Thyroid gland (tissue), 4 donors: Measurements from ENCODE around the gene ACTL10. TPM values are rescaled to one million over a fixed set of nuclear protein-coding genes. Genes with fewer than 3 reads are reported as not detected.

Source experiments
- DNase-seq, 2 donors: peaks; one replicate each; pipeline ENCODE4 v3.0.0-alpha.2; 2019
- H3K27ac ChIP-seq, 3 donors: fragments of 200-600 bp; sonication (generic); 1 replicate in 2 of 3; 2 replicates in 1 of 3; pipeline ENCODE4 v1.5.1; 2016 to 2019; ENCODE audit warnings: mild to moderate bottlenecking in 1 of 3, moderate library complexity in 1 of 3
- H3K27me3 ChIP-seq: fragments of 200-600 bp; sonication (generic); one replicate; pipeline ENCODE4 v1.5.1; 2019
- H3K36me3 ChIP-seq, 2 donors: fragments of 200-600 bp; sonication (generic); one replicate each; pipeline ENCODE4 v1.5.1; 2016 to 2019
- H3K4me1 ChIP-seq, 2 donors: fragments of 200-600 bp; sonication (generic); one replicate each; pipeline ENCODE4 v1.5.1; 2017 to 2019
- H3K4me3 ChIP-seq, 3 donors: fragments of 200-600 bp; sonication (generic); replicated peaks in 1 of 3; 1 replicate in 2 of 3; 2 replicates in 1 of 3; pipeline ENCODE4 v1.5.1; 2016; ENCODE audit warnings: mild to moderate bottlenecking in 1 of 3
- H3K9me3 ChIP-seq: fragments of 200-600 bp; sonication (generic); one replicate; pipeline ENCODE4 v1.5.1; 2017
- CTCF ChIP-seq, 6 experiments: fragments of 200-600 bp in 3 of 6; fragments of 450-650 bp in 3 of 6; sonication (generic) in 3 of 6; IDR thresholded peaks; one replicate each; pipeline ENCODE4 v1.5.1; 2016 to 2019; ENCODE audit warnings: antibody characterized with exemption in 6 of 6, mild to moderate bottlenecking in 2 of 6, inconsistent platforms in 1 of 6, moderate library complexity in 1 of 6
- POLR2A ChIP-seq, 2 donors: fragments of 450-650 bp; IDR thresholded peaks; one replicate each; pipeline ENCODE4 v1.6.1; 2017; ENCODE audit warnings: antibody characterized with exemption in 2 of 2, mild to moderate bottlenecking in 2 of 2, moderate library complexity in 1 of 2
- WGBS, 2 donors: methylation state at CpG; one replicate each; pipeline ENCODE4 v1.1.5; 2017; 5-methylcytosine and 5-hydroxymethylcytosine counted together
- intact Hi-C: fragments of 100-400 bp; cut with DNase I; formaldehyde crosslinking; loops from one replicate; pipeline ENCODE4 v1.15.1; 2023
- total RNA-seq, 4 donors: library from RNA; depleted of rRNA; stranded (reverse); fragments of >200 nt; gene quantifications; one replicate each; pipeline ENCODE4 v1.2.3, GENCODE V29; 2016

Gene ACTL10
- total RNA-seq, 4 donors from 2014 or later: 2.1 to 3.9 (median 2.6) TPM

DNA sequence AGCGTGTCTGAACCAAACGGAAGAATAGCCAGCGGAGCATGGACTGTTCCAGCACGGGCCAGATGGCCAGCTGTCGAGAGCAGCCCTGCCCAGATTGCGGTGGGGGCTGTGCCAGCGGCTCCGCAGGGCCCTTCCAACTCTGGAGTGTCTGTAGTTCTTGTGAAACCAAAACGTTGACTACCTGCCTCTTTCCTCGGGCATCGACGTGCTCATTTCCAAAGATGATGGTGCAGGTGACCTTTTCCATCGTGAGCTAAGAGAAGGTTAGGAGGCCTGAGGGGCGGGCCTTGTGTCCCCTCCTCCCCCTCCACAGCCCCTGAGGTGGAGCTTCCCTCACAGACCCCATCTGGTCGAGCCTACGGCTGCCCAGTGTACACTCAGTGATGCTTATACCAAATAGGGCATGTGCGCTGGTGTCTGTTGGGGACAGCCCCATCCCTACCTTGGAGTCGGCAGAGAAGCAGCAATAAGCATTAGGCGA lies 17.5 kb upstream of the ACTL10 start:
- TF ChIP-seq CTCF (IDR thresholded peaks at IDR 0.05): no peak
- TF ChIP-seq POLR2A (IDR thresholded peaks at IDR 0.05): no peak
- DNase-seq: peak; percentile 91 to 92
- intact Hi-C loops: no loop called here
- WGBS, 2 donors: 37 to 53% methylated on average over 16 to 18 of the region's 19 CpGs
- Histone ChIP-seq H3K27ac (peak overlapping the region in 2 of 3 donors; percentile 5 to 59), H3K9me3 (no peaks in the 10 kb centered on the region), H3K36me3 (peaks cover 14% of the 10 kb centered on the region in 2 donors), H3K27me3 (no peaks in the 10 kb centered on the region), H3K4me1 (peaks cover 15 to 35% of the 10 kb centered on the region in 2 donors), H3K4me3 (no peak overlapping the region)

GRCh38 chr20:33650111-33650752 lies 16.5 kb upstream of the ACTL10 start:
- no peak overlapping the region for H3K4me3 ChIP-seq
- H3K4me1 ChIP-seq: peaks cover 15 to 35% of the 10 kb centered on the region in 2 donors
- intact Hi-C loops: loop anchor here (5.0 kb wide), 1 partner anchor 198 kb away; no protein-coding TSS in a partner anchor
- H3K27ac ChIP-seq: no peak overlapping the region
- WGBS, 2 donors: 85% methylated on average over 11 of the region's 11 CpGs
- no peaks in the 10 kb centered on the region for H3K27me3 ChIP-seq
- peaks cover 4% of the 10 kb centered on the region in 2 donors for H3K36me3 ChIP-seq
- no peaks in the 10 kb centered on the region for H3K9me3 ChIP-seq
- TF ChIP-seq CTCF (IDR thresholded peaks at IDR 0.05) (no peak), POLR2A (IDR thresholded peaks at IDR 0.05) (no peak)
- DNase-seq: no peak

GRCh38 chr20:33650753-33651561 lies 15.8 kb upstream of the ACTL10 start:
- DNase-seq: peak in 1 of 2 donors; percentile 36
- intact Hi-C loops: loop anchor here (5.0 kb wide), 1 partner anchor 199 kb away; no protein-coding TSS in a partner anchor
- no peaks in the 10 kb centered on the region for H3K9me3 ChIP-seq
- H3K36me3 ChIP-seq: no peaks in the 10 kb centered on the region
- H3K4me3 ChIP-seq: no peak overlapping the region
- no peaks in the 10 kb centered on the region for H3K27me3 ChIP-seq
- peaks cover 15 to 35% of the 10 kb centered on the region in 2 donors for H3K4me1 ChIP-seq
- WGBS, 2 donors: 70 to 76% methylated on average over 10 of the region's 10 CpGs
- TF ChIP-seq CTCF (IDR thresholded peaks at IDR 0.05) (no peak), POLR2A (IDR thresholded peaks at IDR 0.05) (no peak)
- no peak overlapping the region for H3K27ac ChIP-seq

DNA sequence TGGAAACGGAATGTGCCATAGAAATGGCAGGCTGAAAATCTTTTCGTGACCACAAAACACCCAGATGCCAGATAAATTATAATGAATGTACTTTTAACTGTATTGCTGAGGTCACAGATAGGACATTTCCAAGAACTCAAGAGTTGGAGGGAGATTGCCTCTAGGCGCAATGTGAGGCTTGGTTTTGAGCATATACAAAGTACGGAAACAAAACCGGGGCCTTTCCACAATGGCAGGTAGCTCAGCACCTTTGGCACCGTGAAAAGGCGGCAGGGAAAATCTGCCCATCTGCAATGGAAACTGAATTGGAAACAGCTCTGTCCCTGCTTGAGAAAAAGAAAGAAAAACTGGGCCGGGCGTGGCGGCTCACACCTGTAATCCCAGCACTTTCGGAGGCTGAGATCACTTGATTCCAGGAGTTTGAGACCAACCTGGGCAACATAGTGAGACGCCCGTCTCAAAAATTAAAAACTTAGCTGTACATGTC lies 15.1 kb upstream of the ACTL10 start:
- TF ChIP-seq CTCF (IDR thresholded peaks at IDR 0.05): no peak
- TF ChIP-seq POLR2A (IDR thresholded peaks at IDR 0.05): no peak
- no peaks in the 10 kb centered on the region for H3K9me3 ChIP-seq
- no peak overlapping the region for H3K4me3 ChIP-seq
- WGBS, 2 donors: 80 to 84% methylated on average over 13 of the region's 13 CpGs
- no peaks in the 10 kb centered on the region for H3K36me3 ChIP-seq
- H3K27ac ChIP-seq: no peak overlapping the region
- no peaks in the 10 kb centered on the region for H3K27me3 ChIP-seq
- intact Hi-C loops: loop anchor here (5.0 kb wide), 1 partner anchor 199 kb away; no protein-coding TSS in a partner anchor
- no peak for DNase-seq
- peaks cover 15 to 35% of the 10 kb centered on the region in 2 donors for H3K4me1 ChIP-seq
